HEK293 (cell line): ENCODE data around the gene OR7G3.

Experiments
- CTCF ChIA-PET: fragments of 350-600 bp; formaldehyde crosslinking; extraction: SDS; loops from one replicate; lab custom pipeline; 2021; ENCODE audit warnings: antibody characterized with exemption; lab: Yijun Ruan, JAX
- POLR2A ChIA-PET: fragments of 300-600 bp; formaldehyde crosslinking; extraction: SDS; loops from one replicate; lab custom pipeline; 2020; ENCODE audit warnings: antibody characterized with exemption, inconsistent platforms; lab: Yijun Ruan, JAX
- H3K27ac ChIP-seq: fragments of 200-500 bp; sonication (Bioruptor generic); 2 replicates; pipeline ENCODE4 v1.5.1; 2014; ENCODE audit warnings: low read depth, low read length, control low read depth, inconsistent platforms; ENCODE audit errors: extremely low read depth
- H3K36me3 ChIP-seq, 2 experiments: fragments of 200-500 bp in 1 of 2; sonication (Bioruptor generic) in 1 of 2; 1 replicate in 1 of 2; 2 replicates in 1 of 2; pipeline ENCODE4 v1.5.1; 2014 to 2017; ENCODE audit warnings: inconsistent platforms in 2 of 2, low read length in 2 of 2; ENCODE audit not compliant: control insufficient read depth in 2 of 2, insufficient read depth in 1 of 2
- H3K4me1 ChIP-seq: fragments of 200-500 bp; sonication (Bioruptor generic); 2 replicates; pipeline ENCODE4 v1.5.1; 2014; ENCODE audit warnings: mild to moderate bottlenecking, low read length, inconsistent platforms; ENCODE audit not compliant: control insufficient read depth, insufficient read depth
- H3K4me3 ChIP-seq: 2 replicates; pipeline ENCODE4 v1.5.1; 2011; ENCODE audit warnings: low read depth, mild to moderate bottlenecking, control low read depth, low read length, moderate library complexity
- H3K9me3 ChIP-seq: fragments of 200-500 bp; sonication (Bioruptor generic); 2 replicates; pipeline ENCODE4 v1.5.1; 2014; ENCODE audit warnings: low read depth, low read length, inconsistent platforms; ENCODE audit not compliant: control insufficient read depth, insufficient read depth
- BCL11B ChIP-seq: fragments of 450-650 bp; formaldehyde crosslinking; IDR thresholded peaks from 2 replicates; pipeline ENCODE4 v1.5.1; 2016; ENCODE audit warnings: low read depth, missing biosample characterization, missing genetic modification characterization
- GLIS2 ChIP-seq: fragments of 450-650 bp; formaldehyde crosslinking; IDR thresholded peaks from 2 replicates; pipeline ENCODE4 v1.5.1; 2016; ENCODE audit warnings: missing biosample characterization, missing genetic modification characterization
- MYNN ChIP-seq: fragments of 450-650 bp; formaldehyde crosslinking; IDR thresholded peaks from 2 replicates; pipeline ENCODE4 v1.5.1; 2016; ENCODE audit warnings: missing biosample characterization, missing genetic modification characterization, borderline replicate concordance
- SALL2 ChIP-seq: fragments of 450-650 bp; formaldehyde crosslinking; IDR thresholded peaks from 2 replicates; pipeline ENCODE4 v1.5.0; 2017; ENCODE audit warnings: missing biosample characterization, mild to moderate bottlenecking, missing genetic modification characterization, borderline replicate concordance
- SP2 ChIP-seq: fragments of 450-650 bp; formaldehyde crosslinking; IDR thresholded peaks from 2 replicates; pipeline ENCODE4 v1.5.1; 2016; ENCODE audit warnings: missing biosample characterization, missing genetic modification characterization
- SP7 ChIP-seq: fragments of 450-650 bp; formaldehyde crosslinking; IDR thresholded peaks from 2 replicates; pipeline ENCODE4 v1.5.1; 2016; ENCODE audit warnings: missing biosample characterization, missing genetic modification characterization
- WT1 ChIP-seq: fragments of 450-650 bp; formaldehyde crosslinking; IDR thresholded peaks from 2 replicates; pipeline ENCODE4 v1.5.1; 2016; ENCODE audit warnings: missing biosample characterization, missing genetic modification characterization
- ZEB2 ChIP-seq: fragments of 450-650 bp; formaldehyde crosslinking; IDR thresholded peaks from 2 replicates; pipeline ENCODE4 v1.5.1; 2016; ENCODE audit warnings: missing biosample characterization, missing genetic modification characterization
- ZFP41 ChIP-seq: fragments of 450-650 bp; formaldehyde crosslinking; IDR thresholded peaks from 2 replicates; pipeline ENCODE4 v1.5.1; 2016; ENCODE audit warnings: missing biosample characterization, missing genetic modification characterization, borderline replicate concordance
- ZNF155 ChIP-seq: fragments of 450-650 bp; formaldehyde crosslinking; IDR thresholded peaks from 2 replicates; pipeline ENCODE4 v1.5.1; 2016; ENCODE audit warnings: missing biosample characterization, missing genetic modification characterization
- ZNF175 ChIP-seq: fragments of 450-650 bp; formaldehyde crosslinking; IDR thresholded peaks from 2 replicates; pipeline ENCODE4 v1.5.1; 2016; ENCODE audit warnings: missing biosample characterization, missing genetic modification characterization
- ZNF24 ChIP-seq: fragments of 450-650 bp; formaldehyde crosslinking; IDR thresholded peaks from 2 replicates; pipeline ENCODE4 v1.5.1; 2016; ENCODE audit warnings: missing biosample characterization, missing genetic modification characterization
- ZNF37A ChIP-seq: fragments of 450-650 bp; IDR thresholded peaks from 2 replicates; pipeline ENCODE4 v1.5.1; 2018; ENCODE audit warnings: missing biosample characterization, missing genetic modification characterization
- ZNF596 ChIP-seq: fragments of 450-650 bp; IDR thresholded peaks from 2 replicates; pipeline ENCODE4 v1.5.0; 2018; ENCODE audit warnings: missing biosample characterization, mild to moderate bottlenecking, missing genetic modification characterization, moderate library complexity
- ZNF624 ChIP-seq: fragments of 450-650 bp; formaldehyde crosslinking; IDR thresholded peaks from 2 replicates; pipeline ENCODE4 v1.5.1; 2017; ENCODE audit warnings: missing biosample characterization, missing genetic modification characterization
- TF ChIP-seq, protein P1 (sequence below): fragments of 450-650 bp; formaldehyde crosslinking; IDR thresholded peaks from 2 replicates; pipeline ENCODE4 v1.5.1; 2016; ENCODE audit warnings: missing biosample characterization, missing genetic modification characterization
- TF ChIP-seq, protein P2 (sequence below): fragments of 450-650 bp; formaldehyde crosslinking; conservative IDR thresholded peaks from 2 replicates; pipeline ENCODE4 v1.5.1; 2016; ENCODE audit warnings: low read depth, missing biosample characterization, missing genetic modification characterization
- TF ChIP-seq, protein P3 (sequence below): fragments of 450-650 bp; formaldehyde crosslinking; IDR thresholded peaks from 2 replicates; pipeline ENCODE4 v1.5.1; 2016; ENCODE audit warnings: missing biosample characterization, missing genetic modification characterization
- TF ChIP-seq, protein P4 (sequence below): fragments of 450-650 bp; formaldehyde crosslinking; IDR thresholded peaks from 2 replicates; pipeline ENCODE4 v1.5.1; 2016; ENCODE audit warnings: missing biosample characterization, missing genetic modification characterization
- TF ChIP-seq, protein P5 (sequence below): fragments of 450-650 bp; formaldehyde crosslinking; IDR thresholded peaks from 2 replicates; pipeline ENCODE4 v1.5.1; 2017; ENCODE audit warnings: missing biosample characterization, mild to moderate bottlenecking, missing genetic modification characterization, moderate library complexity
- TF ChIP-seq, protein P6 (sequence below): fragments of 450-650 bp; formaldehyde crosslinking; IDR thresholded peaks from 2 replicates; pipeline ENCODE4 v1.5.1; 2016; ENCODE audit warnings: missing biosample characterization, missing genetic modification characterization
- TF ChIP-seq, protein P7 (sequence below): fragments of 450-650 bp; formaldehyde crosslinking; IDR thresholded peaks from 2 replicates; pipeline ENCODE4 v1.5.1; 2016; ENCODE audit warnings: missing biosample characterization, missing genetic modification characterization

OR7G3 gene

DNA sequence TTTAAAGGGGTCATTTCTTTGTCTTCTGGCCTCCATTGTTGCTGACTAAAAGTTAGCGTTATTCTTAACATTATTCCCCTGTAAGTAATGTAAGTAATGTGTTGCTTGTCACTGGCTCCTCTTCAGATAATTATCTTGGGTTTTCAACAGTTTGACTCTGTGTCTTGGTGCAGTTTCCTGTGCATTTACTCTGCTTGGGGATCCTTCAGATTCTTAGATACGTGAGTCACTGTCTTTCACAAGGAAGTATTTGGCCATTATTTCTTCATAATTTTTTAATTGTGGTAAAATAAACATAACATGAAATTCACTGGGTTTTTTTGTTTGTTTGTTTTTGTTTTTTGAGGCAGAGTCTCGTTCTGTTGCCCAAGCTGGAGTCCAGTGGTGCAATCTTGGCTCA is 38.5 kb upstream of the OR7G3 start (continued):
- TF ChIP-seq, protein P1, sequence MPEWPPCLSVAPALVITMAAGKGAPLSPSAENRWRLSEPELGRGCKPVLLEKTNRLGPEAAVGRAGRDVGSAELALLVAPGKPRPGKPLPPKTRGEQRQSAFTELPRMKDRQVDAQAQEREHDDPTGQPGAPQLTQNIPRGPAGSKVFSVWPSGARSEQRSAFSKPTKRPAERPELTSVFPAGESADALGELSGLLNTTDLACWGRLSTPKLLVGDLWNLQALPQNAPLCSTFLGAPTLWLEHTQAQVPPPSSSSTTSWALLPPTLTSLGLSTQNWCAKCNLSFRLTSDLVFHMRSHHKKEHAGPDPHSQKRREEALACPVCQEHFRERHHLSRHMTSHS (tag by site-specific recombination) = no peak
- TF ChIP-seq GLIS2 (tag by site-specific recombination) (no peak), SP7 (tag by site-specific recombination) (no peak), SP2 (tag by site-specific recombination) (no peak)
- TF ChIP-seq, protein P2, sequence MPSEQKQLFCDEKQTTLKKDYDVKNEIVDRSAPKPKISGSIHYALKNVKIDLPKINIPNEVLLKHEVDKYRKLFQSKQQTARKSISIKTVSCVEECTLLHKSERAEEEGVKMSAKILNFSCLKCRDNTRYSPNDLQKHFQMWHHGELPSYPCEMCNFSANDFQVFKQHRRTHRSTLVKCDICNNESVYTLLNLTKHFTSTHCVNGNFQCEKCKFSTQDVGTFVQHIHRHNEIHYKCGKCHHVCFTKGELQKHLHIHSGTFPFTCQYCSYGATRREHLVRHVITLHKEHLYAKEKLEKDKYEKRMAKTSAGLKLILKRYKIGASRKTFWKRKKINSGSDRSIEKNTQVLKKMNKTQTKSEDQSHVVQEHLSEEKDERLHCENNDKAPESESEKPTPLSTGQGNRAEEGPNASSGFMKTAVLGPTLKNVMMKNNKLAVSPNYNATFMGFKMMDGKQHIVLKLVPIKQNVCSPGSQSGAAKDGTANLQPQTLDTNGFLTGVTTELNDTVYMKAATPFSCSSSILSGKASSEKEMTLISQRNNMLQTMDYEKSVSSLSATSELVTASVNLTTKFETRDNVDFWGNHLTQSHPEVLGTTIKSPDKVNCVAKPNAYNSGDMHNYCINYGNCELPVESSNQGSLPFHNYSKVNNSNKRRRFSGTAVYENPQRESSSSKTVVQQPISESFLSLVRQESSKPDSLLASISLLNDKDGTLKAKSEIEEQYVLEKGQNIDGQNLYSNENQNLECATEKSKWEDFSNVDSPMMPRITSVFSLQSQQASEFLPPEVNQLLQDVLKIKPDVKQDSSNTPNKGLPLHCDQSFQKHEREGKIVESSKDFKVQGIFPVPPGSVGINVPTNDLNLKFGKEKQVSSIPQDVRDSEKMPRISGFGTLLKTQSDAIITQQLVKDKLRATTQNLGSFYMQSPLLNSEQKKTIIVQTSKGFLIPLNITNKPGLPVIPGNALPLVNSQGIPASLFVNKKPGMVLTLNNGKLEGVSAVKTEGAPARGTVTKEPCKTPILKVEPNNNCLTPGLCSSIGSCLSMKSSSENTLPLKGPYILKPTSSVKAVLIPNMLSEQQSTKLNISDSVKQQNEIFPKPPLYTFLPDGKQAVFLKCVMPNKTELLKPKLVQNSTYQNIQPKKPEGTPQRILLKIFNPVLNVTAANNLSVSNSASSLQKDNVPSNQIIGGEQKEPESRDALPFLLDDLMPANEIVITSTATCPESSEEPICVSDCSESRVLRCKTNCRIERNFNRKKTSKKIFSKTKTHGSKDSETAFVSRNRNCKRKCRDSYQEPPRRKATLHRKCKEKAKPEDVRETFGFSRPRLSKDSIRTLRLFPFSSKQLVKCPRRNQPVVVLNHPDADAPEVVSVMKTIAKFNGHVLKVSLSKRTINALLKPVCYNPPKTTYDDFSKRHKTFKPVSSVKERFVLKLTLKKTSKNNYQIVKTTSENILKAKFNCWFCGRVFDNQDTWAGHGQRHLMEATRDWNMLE (tag by site-specific recombination) = no peak

DNA sequence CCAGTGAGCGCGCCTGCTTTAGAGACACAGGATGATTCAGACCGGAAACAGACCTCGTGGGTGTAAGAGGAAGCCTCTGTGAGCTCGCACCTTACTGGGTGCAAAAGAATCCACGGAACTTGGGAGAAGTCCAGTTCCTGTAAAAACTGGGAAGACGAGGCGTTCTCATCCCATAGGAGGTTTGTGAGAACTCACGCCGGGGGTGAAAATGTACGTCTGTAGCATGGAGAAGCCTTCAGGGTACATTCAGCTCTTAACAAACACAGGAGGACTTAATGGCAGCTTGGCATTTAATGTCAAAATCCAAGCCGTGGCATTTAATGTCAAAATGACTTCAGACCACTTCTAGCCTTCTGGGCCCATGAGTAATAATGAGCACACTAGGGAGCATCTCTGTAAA is 34.7 kb upstream of the OR7G3 start:
- H3K36me3 ChIP-seq = peaks cover 52 to 87% of the 10 kb centered on the region in 2 experiments
- ChIA-PET POLR2A (no interaction called here), CTCF (interaction anchor here (0.6 kb wide), 1 partner anchor 443 kb away, joined by 3 read pairs; no protein-coding TSS in a partner anchor)
- TF ChIP-seq ZNF24 (tag by site-specific recombination) (no peak), ZFP41 (tag by site-specific recombination) (no peak), MYNN (tag by site-specific recombination) (no peak), ZNF624 (tag by site-specific recombination) (no peak), BCL11B (tag by site-specific recombination) (no peak), SALL2 (tag by site-specific recombination) (no peak), ZNF155 (no peak), ZNF37A (tag by site-specific recombination) (no peak), ZNF596 (tag by site-specific recombination) (no peak), ZEB2 (tag by site-specific recombination) (no peak), ZNF175 (tag by site-specific recombination) (no peak), WT1 (tag by site-specific recombination) (no peak)
- TF ChIP-seq, protein P3, sequence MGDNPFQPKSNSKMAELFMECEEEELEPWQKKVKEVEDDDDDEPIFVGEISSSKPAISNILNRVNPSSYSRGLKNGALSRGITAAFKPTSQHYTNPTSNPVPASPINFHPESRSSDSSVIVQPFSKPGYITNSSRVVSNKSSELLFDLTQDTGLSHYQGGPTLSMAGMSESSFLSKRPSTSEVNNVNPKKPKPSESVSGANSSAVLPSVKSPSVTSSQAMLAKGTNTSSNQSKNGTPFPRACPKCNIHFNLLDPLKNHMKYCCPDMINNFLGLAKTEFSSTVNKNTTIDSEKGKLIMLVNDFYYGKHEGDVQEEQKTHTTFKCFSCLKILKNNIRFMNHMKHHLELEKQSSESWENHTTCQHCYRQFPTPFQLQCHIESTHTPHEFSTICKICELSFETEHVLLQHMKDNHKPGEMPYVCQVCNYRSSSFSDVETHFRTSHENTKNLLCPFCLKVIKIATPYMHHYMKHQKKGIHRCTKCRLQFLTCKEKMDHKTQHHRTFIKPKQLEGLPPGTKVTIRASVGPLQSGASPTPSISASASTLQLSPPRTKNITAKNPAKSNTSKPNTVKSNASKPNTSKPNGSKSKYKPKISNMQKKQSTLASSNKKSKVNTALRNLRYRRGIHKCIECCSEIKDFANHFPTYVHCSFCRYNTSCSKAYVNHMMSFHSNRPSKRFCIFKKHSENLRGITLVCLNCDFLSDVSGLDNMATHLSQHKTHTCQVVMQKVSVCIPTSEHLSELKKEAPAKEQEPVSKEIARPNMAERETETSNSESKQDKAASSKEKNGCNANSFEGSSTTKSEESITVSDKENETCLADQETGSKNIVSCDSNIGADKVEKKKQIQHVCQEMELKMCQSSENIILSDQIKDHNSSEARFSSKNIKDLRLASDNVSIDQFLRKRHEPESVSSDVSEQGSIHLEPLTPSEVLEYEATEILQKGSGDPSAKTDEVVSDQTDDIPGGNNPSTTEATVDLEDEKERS (tag by site-specific recombination) = no peak
- TF ChIP-seq, protein P4, sequence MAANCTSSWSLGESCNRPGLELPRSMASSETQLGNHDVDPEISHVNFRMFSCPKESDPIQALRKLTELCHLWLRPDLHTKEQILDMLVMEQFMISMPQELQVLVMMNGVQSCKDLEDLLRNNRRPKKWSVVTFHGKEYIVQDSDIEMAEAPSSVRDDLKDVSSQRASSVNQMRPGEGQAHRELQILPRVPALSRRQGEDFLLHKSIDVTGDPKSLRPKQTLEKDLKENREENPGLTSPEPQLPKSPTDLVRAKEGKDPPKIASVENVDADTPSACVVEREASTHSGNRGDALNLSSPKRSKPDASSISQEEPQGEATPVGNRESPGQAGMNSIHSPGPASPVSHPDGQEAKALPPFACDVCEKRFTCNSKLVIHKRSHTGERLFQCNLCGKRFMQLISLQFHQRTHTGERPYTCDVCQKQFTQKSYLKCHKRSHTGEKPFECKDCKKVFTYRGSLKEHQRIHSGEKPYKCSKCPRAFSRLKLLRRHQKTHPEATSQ (tag by site-specific recombination) = no peak
- TF ChIP-seq, protein P5, sequence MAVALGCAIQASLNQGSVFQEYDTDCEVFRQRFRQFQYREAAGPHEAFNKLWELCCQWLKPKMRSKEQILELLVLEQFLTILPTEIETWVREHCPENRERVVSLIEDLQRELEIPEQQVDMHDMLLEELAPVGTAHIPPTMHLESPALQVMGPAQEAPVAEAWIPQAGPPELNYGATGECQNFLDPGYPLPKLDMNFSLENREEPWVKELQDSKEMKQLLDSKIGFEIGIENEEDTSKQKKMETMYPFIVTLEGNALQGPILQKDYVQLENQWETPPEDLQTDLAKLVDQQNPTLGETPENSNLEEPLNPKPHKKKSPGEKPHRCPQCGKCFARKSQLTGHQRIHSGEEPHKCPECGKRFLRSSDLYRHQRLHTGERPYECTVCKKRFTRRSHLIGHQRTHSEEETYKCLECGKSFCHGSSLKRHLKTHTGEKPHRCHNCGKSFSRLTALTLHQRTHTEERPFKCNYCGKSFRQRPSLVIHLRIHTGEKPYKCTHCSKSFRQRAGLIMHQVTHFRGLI (tag by site-specific recombination) = no peak
- TF ChIP-seq, protein P6, sequence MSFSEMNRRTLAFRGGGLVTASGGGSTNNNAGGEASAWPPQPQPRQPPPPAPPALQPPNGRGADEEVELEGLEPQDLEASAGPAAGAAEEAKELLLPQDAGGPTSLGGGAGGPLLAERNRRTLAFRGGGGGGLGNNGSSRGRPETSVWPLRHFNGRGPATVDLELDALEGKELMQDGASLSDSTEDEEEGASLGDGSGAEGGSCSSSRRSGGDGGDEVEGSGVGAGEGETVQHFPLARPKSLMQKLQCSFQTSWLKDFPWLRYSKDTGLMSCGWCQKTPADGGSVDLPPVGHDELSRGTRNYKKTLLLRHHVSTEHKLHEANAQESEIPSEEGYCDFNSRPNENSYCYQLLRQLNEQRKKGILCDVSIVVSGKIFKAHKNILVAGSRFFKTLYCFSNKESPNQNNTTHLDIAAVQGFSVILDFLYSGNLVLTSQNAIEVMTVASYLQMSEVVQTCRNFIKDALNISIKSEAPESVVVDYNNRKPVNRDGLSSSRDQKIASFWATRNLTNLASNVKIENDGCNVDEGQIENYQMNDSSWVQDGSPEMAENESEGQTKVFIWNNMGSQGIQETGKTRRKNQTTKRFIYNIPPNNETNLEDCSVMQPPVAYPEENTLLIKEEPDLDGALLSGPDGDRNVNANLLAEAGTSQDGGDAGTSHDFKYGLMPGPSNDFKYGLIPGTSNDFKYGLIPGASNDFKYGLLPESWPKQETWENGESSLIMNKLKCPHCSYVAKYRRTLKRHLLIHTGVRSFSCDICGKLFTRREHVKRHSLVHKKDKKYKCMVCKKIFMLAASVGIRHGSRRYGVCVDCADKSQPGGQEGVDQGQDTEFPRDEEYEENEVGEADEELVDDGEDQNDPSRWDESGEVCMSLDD (tag by site-specific recombination) = no peak
- TF ChIP-seq, protein P7, sequence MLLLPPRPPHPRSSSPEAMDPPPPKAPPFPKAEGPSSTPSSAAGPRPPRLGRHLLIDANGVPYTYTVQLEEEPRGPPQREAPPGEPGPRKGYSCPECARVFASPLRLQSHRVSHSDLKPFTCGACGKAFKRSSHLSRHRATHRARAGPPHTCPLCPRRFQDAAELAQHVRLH = no peak
- peaks cover 2% of the 10 kb centered on the region for H3K9me3 ChIP-seq
- no peak overlapping the region for H3K4me3 ChIP-seq
- no peak overlapping the region for H3K27ac ChIP-seq
- H3K4me1 ChIP-seq = no peaks in the 10 kb centered on the region
